Liver (tissue), 9 donors: ENCODE measurements around the gene OR51S1. TPM values are rescaled to one million over a fixed set of nuclear protein-coding genes. Genes with fewer than 3 reads are reported as not detected.

Source experiments
- DNase-seq: peaks from one replicate; pipeline ENCODE4 v3.0.0-alpha.2; 2017; ENCODE audit warnings: low spot score
- H3K27ac ChIP-seq, 2 donors: one replicate each; pipeline ENCODE4 v1.7.0; 2013; ENCODE audit warnings: inconsistent platforms in 2 of 2, low read length in 2 of 2, control low read depth in 1 of 2, low read depth in 1 of 2, mild to moderate bottlenecking in 1 of 2
- H3K27me3 ChIP-seq, 4 donors: one replicate each; pipeline versions ENCODE4 v1.6.1 to v1.7.0; 2013; ENCODE audit warnings: low read length in 3 of 4, inconsistent platforms in 1 of 4, mild to moderate bottlenecking in 1 of 4, moderate library complexity in 1 of 4; ENCODE audit not compliant: control insufficient read depth in 4 of 4, insufficient read depth in 4 of 4
- H3K36me3 ChIP-seq, 4 donors: one replicate each; pipeline versions ENCODE4 v1.6.1 to v1.7.0; 2013; ENCODE audit warnings: low read length in 3 of 4, mild to moderate bottlenecking in 3 of 4, low read depth in 1 of 4, moderate library complexity in 1 of 4; ENCODE audit not compliant: control insufficient read depth in 4 of 4, insufficient read depth in 3 of 4
- H3K4me1 ChIP-seq, 4 donors: one replicate each; pipeline versions ENCODE4 v1.6.1 to v1.7.0; 2013; ENCODE audit warnings: low read length in 3 of 4, mild to moderate bottlenecking in 3 of 4, moderate library complexity in 1 of 4; ENCODE audit not compliant: control insufficient read depth in 4 of 4, insufficient read depth in 4 of 4
- H3K4me3 ChIP-seq, 3 donors: one replicate each; pipeline versions ENCODE4 v1.6.1 to v1.7.0; 2013; ENCODE audit warnings: low read length in 3 of 3, control low read depth in 1 of 3, low read depth in 1 of 3, mild to moderate bottlenecking in 1 of 3
- H3K9ac ChIP-seq, 2 donors: one replicate each; pipeline ENCODE4 v1.7.0; 2013; ENCODE audit warnings: low read length in 2 of 2, mild to moderate bottlenecking in 2 of 2, moderate library complexity in 2 of 2, control low read depth in 1 of 2, low read depth in 1 of 2
- H3K9me3 ChIP-seq, 4 donors: one replicate each; pipeline versions ENCODE4 v1.6.1 to v1.7.0; 2013; ENCODE audit warnings: low read length in 3 of 4; ENCODE audit not compliant: control insufficient read depth in 4 of 4
- CTCF ChIP-seq: fragments of 150-350 bp; IDR thresholded peaks from 2 replicates; pipeline ENCODE4 v1.5.1; 2017; ENCODE audit warnings: improper control_type of control experiment, low read depth, low read length; ENCODE audit not compliant: missing input control
- EGR1 ChIP-seq, 2 donors: IDR thresholded peaks; 2 replicates each; pipeline ENCODE4 v1.6.1; 2016 to 2018; ENCODE audit warnings: antibody characterized with exemption in 2 of 2, low read depth in 2 of 2
- FOXA1 ChIP-seq: IDR thresholded peaks from 2 replicates; pipeline ENCODE4 v1.6.1; 2016; ENCODE audit warnings: antibody characterized with exemption
- GABPA ChIP-seq, 2 donors: IDR thresholded peaks in 1 of 2; conservative IDR thresholded peaks in 1 of 2; 2 replicates each; pipeline ENCODE4 v1.6.1; 2016; ENCODE audit warnings: antibody characterized with exemption in 2 of 2, mild to moderate bottlenecking in 1 of 2, moderate library complexity in 1 of 2
- HNF4G ChIP-seq: IDR thresholded peaks from 2 replicates; pipeline ENCODE4 v1.6.1; 2016; ENCODE audit warnings: antibody characterized with exemption
- MAX ChIP-seq: IDR thresholded peaks from 2 replicates; pipeline ENCODE4 v1.6.1; 2016; ENCODE audit warnings: antibody characterized with exemption
- NR2F2 ChIP-seq: IDR thresholded peaks from 2 replicates; pipeline ENCODE4 v1.6.1; 2016; ENCODE audit warnings: antibody characterized with exemption
- RAD21 ChIP-seq, 2 donors: IDR thresholded peaks; 2 replicates each; pipeline ENCODE4 v1.6.1; 2016; ENCODE audit warnings: antibody characterized with exemption in 2 of 2, mild to moderate bottlenecking in 2 of 2
- REST ChIP-seq: IDR thresholded peaks from 2 replicates; pipeline ENCODE4 v1.6.1; 2016; ENCODE audit warnings: antibody characterized with exemption, mild to moderate bottlenecking
- RXRA ChIP-seq, 2 donors: IDR thresholded peaks; 2 replicates each; pipeline ENCODE4 v1.6.1; 2017 to 2018; ENCODE audit warnings: antibody characterized with exemption in 2 of 2, mild to moderate bottlenecking in 1 of 2
- SP1 ChIP-seq: IDR thresholded peaks from 2 replicates; pipeline ENCODE4 v1.6.1; 2018; ENCODE audit warnings: antibody characterized with exemption, mild to moderate bottlenecking
- TAF1 ChIP-seq: conservative IDR thresholded peaks from 2 replicates; pipeline ENCODE4 v1.6.1; 2016; ENCODE audit warnings: antibody characterized with exemption, mild to moderate bottlenecking
- ZBTB33 ChIP-seq: IDR thresholded peaks from 2 replicates; pipeline ENCODE4 v1.6.1; 2016; ENCODE audit warnings: antibody characterized with exemption
- WGBS: extraction: QIAGEN DNeasy Blood & Tissue Kit; methylation state at CpG from one replicate; pipeline ENCODE4 v1.1.7; 2013; 5-methylcytosine and 5-hydroxymethylcytosine counted together
- polyA plus RNA-seq, 2 donors: library from polyadenylated mRNA; stranded (reverse) in 1 of 2; unstranded in 1 of 2; fragments of 200-250 nt in 1 of 2; fragments of >200 nt in 1 of 2; fragmentation: Nextera tagmentation in 1 of 2; extraction: Ambion mirVana in 1 of 2; gene quantifications; one replicate each; pipeline versions ENCODE4 v1.2.1 to v1.2.3, GENCODE V29; 2013 to 2015
- total RNA-seq, 2 donors: library from RNA; depleted of rRNA; stranded (reverse); fragments of >200 nt; gene quantifications; one replicate each; pipeline ENCODE4 v1.2.3, GENCODE V29; 2014
- donor health status: healthy.
- donor health status: healthy.
- donor health status: healthy.
- donor health status: healthy.
- donor health status: healthy.

Gene OR51S1
- total and polyA plus RNA-seq, 4 donors = not detected

- no peaks in the 10 kb centered on the region for H3K4me1 ChIP-seq
- no peak within 1 kb of the TSS for H3K27ac ChIP-seq
- H3K27me3 ChIP-seq = peaks cover 0 to 7% (median 0%) of the 10 kb centered on the region in 4 donors
- no peak for DNase-seq
- 84% methylated on average over 1 of the region's 1 CpG for WGBS
- H3K36me3 ChIP-seq = no peaks in the 10 kb centered on the region
- H3K9me3 ChIP-seq = no peaks in the 10 kb centered on the region
- no peak within 1 kb of the TSS for H3K9ac ChIP-seq
- no peak within 1 kb of the TSS for H3K4me3 ChIP-seq
- no peak for TF ChIP-seq ZBTB33
- no peak for TF ChIP-seq SP1
- no peak for TF ChIP-seq REST
- no peak for TF ChIP-seq TAF1
- TF ChIP-seq MAX = no peak
- TF ChIP-seq NR2F2 = no peak
- TF ChIP-seq RXRA (IDR thresholded peaks at IDR 0.05) = no peak
- no peak for TF ChIP-seq EGR1 (IDR thresholded peaks at IDR 0.05; ENCODE audit: low read depth in 2 of 2)
- TF ChIP-seq HNF4G = no peak
- TF ChIP-seq RAD21 (IDR thresholded peaks at IDR 0.05) = no peak
- TF ChIP-seq CTCF = no peak
Observed at GRCh38 chr11:4821021-4821420, 28.0 kb downstream of the OR51S1 start, which contains the start of gene OR51F2. OR51F2 (plus strand) TSS chr11:4821321; CDS start chr11:4821422, 101 bp downstream.

GRCh38 chr11:4809246-4809645 lies 39.8 kb downstream of the OR51S1 start:
- DNase-seq = no peak
- H3K4me3 ChIP-seq = no peak overlapping the region

More at GRCh38 chr11:4809246-4809645, 39.8 kb downstream of the OR51S1 start:
- Histone ChIP-seq H3K9me3 (no peaks in the 10 kb centered on the region), H3K4me1 (no peaks in the 10 kb centered on the region), H3K27me3 (no peaks in the 10 kb centered on the region), H3K36me3 (no peaks in the 10 kb centered on the region), H3K9ac (no peak overlapping the region), H3K27ac (no peak overlapping the region)
- WGBS = 84% methylated on average over 2 of the region's 2 CpGs
- no peak for TF ChIP-seq REST
- TF ChIP-seq ZBTB33 = no peak
- no peak for TF ChIP-seq FOXA1
- no peak for TF ChIP-seq EGR1 (IDR thresholded peaks at IDR 0.05; ENCODE audit: low read depth in 2 of 2)
- TF ChIP-seq GABPA (IDR thresholded peaks at IDR 0.05 in 1 of 2, conservative IDR thresholded peaks at IDR 0.05 in 1 of 2) = no peak
- no peak for TF ChIP-seq CTCF
- no peak for TF ChIP-seq HNF4G
